GM10248 (cell line): ENCODE results near the gene RPS6KB2.

Experiments
- CTCF ChIA-PET: fragments of 300-600 bp; sonication (Branson Sonifier 250); formaldehyde crosslinking; extraction: SDS; loops from one replicate; lab custom pipeline; 2021; ENCODE audit warnings: antibody characterized with exemption; lab: Yijun Ruan, JAX
- POLR2A ChIA-PET: fragments of 350-650 bp; sonication (Branson Sonifier 250); formaldehyde crosslinking; extraction: SDS; loops from one replicate; lab custom pipeline; 2020; ENCODE audit warnings: antibody characterized with exemption; lab: Yijun Ruan, JAX
- DNase-seq: peaks from one replicate; pipeline ENCODE4 v3.0.0; 2012; ENCODE audit errors: extremely low spot score
- TF ChIP-seq, protein P1 (sequence below): IDR thresholded peaks from 2 replicates; pipeline ENCODE4 v1.5.1; 2012; ENCODE audit warnings: mild to moderate bottlenecking, low read depth; ENCODE audit errors: extremely low read depth, missing control alignments, control extremely low read depth

RPS6KB2 gene

DNA sequence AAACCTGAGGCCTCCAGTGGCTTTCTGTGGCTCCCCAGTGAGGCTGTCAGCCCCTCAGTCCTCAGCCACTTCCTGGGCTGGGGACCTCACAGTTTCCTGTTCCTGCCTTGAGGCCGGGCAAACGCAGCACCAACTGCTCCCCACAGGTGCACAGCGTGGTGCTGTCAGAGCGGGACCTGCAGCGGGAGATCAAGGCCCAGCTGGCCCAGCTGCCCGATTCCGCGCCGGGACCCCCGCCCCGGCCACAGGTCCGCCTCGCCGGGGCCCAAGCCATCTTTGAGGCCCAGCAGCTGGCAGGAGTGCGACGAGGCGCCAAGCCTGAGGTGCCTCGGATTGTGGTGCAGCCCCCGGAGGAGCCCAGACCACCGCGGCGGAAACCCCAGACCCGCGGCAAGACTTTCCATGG lies 19.0 kb upstream of the RPS6KB2 start:
- CTCF ChIA-PET, result interaction anchor here (1.4 to 3.4 kb wide), 2 partner anchors 11 to 59 kb away, joined by 3 to 21 read pairs; partner anchors contain the start of gene TMEM134
- POLR2A ChIA-PET, result no interaction called here
- TF ChIP-seq, protein P1, sequence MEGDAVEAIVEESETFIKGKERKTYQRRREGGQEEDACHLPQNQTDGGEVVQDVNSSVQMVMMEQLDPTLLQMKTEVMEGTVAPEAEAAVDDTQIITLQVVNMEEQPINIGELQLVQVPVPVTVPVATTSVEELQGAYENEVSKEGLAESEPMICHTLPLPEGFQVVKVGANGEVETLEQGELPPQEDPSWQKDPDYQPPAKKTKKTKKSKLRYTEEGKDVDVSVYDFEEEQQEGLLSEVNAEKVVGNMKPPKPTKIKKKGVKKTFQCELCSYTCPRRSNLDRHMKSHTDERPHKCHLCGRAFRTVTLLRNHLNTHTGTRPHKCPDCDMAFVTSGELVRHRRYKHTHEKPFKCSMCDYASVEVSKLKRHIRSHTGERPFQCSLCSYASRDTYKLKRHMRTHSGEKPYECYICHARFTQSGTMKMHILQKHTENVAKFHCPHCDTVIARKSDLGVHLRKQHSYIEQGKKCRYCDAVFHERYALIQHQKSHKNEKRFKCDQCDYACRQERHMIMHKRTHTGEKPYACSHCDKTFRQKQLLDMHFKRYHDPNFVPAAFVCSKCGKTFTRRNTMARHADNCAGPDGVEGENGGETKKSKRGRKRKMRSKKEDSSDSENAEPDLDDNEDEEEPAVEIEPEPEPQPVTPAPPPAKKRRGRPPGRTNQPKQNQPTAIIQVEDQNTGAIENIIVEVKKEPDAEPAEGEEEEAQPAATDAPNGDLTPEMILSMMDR, result no peak
- DNase-seq, result peak; percentile 75

DNA sequence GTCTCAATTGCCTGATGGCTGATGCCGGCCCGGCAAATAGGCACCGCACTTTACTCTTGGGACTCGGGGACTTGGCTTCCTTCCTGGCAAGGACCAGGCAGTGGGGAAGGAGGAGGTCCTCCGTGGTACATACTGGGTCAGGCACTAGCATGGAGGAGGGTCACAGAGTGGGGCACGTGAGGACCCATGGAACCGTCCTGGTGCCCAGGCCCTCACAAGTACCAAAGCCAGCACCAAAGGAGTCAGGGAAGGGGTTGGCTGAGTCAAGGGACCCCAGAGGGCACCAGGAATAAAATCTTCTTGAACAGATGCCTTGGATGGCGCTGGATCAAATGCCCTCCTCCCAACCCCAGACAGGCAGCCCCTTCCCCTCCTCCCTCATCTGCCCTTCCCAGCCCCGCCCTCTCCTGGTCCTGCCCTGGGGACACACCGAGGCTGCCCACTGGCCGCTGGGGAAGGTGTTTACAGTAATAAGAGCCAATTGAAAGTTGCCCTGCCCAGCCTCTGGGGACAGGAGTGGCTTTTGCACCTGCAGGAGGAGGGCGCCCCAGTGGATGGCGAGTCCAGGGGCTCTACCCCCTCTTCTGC lies 18.4 kb upstream of the RPS6KB2 start:
- DNase-seq, result no peak
- TF ChIP-seq, protein P1, result no peak
- CTCF ChIA-PET, result interaction anchor here (3.4 kb wide), 1 partner anchor 10 kb away, joined by 21 read pairs; no protein-coding TSS in a partner anchor
- POLR2A ChIA-PET, result no interaction called here

DNA sequence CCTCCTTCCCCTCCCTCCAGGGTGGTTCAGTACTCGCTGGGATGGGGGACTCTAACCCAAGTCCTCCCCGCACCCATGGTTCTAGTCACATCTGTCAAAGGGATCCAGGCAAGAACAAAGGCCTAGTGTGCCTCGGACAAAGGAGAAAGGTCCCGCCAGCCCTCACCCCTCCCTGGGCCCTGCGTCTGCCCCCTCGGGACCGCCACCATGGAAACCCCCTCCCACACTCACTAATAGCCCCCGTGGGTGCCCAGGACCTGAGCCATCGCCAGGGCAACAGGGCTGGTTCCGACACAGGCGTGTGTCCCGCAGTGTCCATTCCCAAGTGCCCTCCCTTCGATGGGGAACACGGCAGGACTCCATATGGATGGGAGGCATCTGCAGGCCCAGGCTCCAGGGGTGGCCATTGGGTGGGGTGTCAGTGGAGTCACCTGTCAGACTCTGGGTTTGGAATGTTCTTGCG lies 17.9 kb upstream of the RPS6KB2 start:
- POLR2A ChIA-PET, result no interaction called here

DNA sequence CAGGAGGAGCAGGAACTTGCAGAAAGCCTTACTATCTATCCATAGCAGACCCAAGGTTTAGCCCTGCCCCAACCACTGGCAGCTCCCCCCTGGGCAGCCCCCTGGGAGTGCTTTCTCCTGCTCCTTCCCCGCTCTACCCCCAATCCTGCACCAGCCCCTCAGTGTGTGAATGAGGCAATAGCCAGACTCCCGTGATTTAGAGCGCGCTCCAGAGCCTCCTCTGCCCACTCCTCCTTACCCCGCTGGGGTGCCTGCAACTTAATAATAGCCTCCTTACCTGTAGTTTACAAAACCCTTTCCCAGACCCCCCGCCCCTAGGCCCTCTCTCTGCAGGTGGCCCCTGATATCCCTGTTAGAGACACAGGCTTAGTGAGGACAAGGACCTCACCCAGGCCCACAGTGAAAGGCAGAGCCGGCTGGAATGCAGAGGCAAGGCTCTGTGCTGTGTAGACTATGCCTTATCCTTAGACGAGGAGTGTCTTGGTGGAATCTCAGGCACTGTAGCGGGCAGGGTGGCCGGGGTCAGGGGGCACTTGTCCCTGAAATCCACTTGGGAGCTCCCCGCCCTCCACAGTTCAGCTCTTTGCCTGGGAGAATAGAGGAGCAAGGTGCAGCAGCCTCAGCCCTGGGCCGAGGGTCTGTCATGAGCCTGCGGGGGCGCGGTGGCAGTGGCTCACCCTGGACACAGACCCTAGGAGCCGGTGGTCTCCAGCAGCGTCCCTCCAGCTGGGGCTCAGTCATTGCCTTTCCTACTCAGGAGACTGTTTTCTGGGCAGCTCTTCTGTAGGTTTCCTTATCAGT lies 17.1 kb upstream of the RPS6KB2 start:
- ChIA-PET POLR2A (no interaction called here), CTCF (interaction anchor here (1.0 to 1.5 kb wide), 3 partner anchors 9 to 28 kb away, joined by 3 to 8 read pairs (median 4); partner anchors contain the start of gene PPP1CA)
- TF ChIP-seq, protein P1, result no peak
- DNase-seq, result no peak

More for the DNA sequence above, 17.9 kb upstream of the RPS6KB2 start:
- DNase-seq, result no peak
- TF ChIP-seq, protein P1, result no peak
- CTCF ChIA-PET, result interaction anchor here (1.5 kb wide), 1 partner anchor 8 kb away, joined by 8 read pairs; the partner anchor contains the start of gene PPP1CA

DNA sequence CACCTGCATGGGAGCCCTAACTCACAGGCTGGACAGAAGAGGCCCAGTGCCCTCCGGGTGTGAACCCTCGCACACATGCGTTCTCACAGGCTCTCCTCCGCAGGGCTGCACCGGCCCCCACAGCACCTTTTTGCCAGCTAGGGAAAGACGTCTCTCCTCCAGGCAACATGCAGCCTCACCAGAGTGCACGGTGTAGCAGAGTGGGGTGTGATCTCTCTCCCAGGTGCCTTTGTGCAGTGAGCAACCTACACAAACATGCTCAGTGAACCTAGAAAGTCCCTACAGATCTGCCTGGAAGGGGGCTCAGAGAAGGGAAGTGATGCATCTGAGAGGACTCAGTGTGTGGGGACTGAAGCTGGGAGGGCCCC lies 16.5 kb upstream of the RPS6KB2 start:
- no peak for DNase-seq
- TF ChIP-seq, protein P1, result no peak
- ChIA-PET CTCF (interaction anchor here (0.9 to 3.6 kb wide), 6 partner anchors 8 to 94 kb away, joined by 3 to 33 read pairs (median 4); partner anchors contain the start of genes PITPNM1, PPP1CA and TBC1D10C), POLR2A (no interaction called here)

DNA sequence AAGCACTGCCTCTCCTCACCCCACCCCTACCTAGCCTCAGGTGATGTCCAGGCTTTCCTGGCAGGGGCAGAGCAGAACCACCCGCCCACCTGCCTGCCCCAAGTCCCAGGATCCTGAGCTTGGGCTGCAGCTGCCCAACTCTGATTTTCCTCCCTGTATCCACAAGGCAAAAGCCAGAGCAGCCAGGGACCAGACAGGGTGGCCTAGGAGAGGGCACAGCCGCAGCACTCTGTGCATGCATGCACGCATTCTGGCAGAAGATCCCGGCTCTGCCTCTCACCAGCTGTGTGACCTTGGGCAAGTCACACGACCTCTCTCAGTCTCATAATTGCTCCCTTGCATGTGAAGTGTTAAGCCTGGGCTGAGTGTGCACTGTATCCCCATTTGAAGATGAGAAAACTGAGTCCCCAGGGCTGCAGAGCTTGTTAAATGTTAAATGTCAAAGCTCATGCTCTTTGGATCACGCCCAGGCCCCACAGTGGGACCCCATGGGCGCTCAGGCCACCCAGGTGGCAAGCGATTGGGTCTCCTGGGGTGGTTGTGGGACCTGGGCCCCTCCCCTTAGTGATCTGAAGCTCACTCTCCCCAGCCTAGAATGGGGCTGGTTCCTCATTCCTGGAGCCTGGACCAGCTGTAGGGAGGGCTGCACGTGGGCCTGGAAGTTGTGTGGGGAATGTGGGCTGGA lies 15.7 kb upstream of the RPS6KB2 start:
- TF ChIP-seq, protein P1, result no peak
- CTCF ChIA-PET, result interaction anchor here (0.9 to 3.6 kb wide), 4 partner anchors 10 to 93 kb away, joined by 3 to 33 read pairs (median 3); partner anchors contain the start of genes PITPNM1, PPP1CA and TBC1D10C
- POLR2A ChIA-PET, result no interaction called here
- no peak for DNase-seq
